Anterior cingulate cortex (tissue), 58 donors: ENCODE data around the gene SNRPB2.

Source experiments
- DNase-seq, 58 donors: peaks; one replicate each; lab custom pipeline; 2025; lab: John Stamatoyannopoulos, UW

The SNRPB2 gene

DNA sequence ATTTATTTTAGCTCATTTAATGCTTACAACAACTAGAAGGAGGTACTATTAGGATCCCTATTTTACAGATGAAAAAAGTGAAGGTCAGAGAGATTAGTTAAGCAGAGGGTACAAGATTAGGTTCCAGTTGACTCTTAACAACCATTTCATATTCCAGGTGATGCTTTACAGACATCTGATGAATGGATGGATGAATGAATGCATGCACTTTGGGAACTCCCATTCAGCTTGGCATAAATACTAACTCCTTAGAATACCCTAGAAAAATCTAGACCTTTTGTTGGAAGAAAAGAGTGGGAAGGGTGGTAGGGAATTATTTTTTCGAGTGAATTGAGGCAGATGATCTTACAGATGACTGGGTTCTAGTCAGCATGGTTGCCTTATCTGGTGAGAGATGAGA lies 746 bp upstream of the SNRPB2 start:
- no peak for DNase-seq

DNA sequence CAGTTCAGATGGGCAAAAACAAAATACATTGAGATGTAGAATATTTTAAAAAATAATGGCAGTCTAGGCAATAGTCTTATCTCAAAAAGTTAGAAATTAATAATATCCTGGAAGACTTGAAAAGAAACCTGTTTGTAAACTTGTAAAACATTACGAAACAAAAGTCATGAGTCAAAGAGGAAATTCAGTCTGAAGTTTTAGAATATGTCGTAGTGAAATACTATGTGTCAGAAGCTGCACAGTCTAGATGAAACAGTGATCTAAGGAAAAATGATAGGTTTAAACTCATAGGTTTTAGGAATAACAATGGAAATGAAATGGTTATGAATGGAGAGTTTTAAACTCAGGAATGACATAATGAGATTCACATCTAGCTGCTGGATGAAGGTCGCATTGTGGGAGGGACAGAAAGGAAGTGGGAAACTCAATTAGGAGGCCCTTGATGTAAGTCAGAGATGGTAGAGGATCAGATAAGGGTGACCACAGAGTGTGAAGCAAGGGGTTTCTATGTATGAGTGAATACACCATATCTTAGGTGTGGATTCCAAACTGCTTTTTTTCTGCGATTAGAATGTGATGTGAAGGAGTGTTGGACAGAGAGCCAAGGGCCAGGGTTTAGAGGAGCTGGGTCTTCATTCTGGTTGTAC lies 2.8 kb downstream of the SNRPB2 start:
- DNase-seq: no peak

DNA sequence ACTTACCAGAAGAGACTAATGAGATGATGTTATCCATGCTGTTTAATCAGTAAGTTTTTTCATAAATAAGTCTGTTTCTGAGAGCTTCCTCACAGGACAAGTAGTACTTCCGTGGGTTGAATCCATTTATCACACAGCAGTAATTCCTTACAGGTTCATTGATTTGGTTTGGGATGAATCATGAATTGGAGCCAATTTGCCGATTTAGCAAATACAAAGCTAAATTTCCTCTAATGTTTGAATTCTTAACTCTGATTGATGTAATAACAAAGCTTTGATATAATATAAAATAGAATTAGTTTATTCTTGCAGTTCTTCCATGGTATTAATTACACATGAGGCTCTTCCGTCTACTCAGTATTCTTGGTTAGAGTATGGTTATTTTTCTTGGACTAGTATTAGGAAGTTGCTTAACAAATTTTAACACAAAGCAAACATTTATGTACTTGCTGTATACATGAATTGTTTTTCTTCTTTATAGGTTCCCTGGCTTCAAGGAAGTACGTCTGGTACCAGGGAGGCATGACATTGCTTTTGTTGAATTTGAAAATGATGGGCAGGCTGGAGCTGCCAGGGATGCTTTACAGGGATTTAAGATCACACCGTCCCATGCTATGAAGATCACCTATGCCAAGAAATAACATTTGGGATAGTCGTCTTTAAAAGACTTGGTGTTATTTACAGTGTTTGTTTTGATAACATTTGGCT lies 10.7 kb downstream of the SNRPB2 start:
- DNase-seq: no peak

DNA sequence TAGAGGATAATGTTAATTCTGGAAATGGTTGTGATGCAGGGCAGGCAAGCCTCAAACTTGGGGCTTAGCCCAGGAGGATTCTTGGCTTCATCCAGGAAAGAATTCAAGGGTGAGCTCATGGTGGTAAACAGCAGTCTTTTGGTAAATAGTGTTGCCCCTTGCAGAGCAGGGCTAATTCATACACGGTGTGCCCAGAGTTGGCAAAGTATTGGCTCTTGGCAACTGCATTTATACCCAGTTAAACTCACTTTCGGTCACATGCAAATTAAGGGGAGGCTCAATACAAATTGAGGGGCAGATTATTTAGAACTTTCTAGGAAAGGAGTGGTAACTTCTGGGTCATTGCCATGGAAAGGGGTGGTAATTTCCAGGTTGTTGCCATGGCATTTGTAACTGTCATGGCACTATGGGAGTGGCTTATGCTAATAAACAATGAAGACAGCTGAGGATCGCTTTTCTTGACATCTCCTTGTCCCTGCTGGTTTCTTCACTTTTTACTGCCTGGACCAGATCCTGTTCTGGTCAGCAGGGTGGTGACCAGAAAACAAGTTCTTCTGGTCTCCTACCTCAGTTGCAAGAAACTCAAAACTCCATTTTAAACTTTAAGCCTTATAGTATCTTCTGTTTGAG lies 14.5 kb downstream of the SNRPB2 start:
- peak in 21 of 58 donors; percentile 2 to 54 (median 14) for DNase-seq

DNA sequence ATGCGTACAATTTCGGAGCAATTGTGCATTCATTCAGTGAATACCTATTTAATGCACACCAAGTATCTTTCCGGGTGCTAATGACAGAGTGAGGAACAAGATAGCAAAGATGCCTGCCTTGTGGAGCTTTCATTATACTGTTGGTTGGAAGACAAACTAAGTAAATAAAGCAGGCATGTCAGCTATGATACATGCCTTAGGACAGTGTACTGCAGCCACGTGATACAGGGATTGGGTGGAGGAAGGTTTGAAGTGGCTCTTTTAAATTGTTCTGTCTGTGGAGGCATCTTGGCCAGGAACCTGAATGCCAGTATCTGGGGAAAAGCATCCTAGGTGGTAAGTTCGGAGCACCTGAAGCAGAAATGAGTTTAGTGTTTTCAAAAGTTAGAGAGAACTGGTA lies 15.4 kb downstream of the SNRPB2 start:
- DNase-seq: no peak

DNA sequence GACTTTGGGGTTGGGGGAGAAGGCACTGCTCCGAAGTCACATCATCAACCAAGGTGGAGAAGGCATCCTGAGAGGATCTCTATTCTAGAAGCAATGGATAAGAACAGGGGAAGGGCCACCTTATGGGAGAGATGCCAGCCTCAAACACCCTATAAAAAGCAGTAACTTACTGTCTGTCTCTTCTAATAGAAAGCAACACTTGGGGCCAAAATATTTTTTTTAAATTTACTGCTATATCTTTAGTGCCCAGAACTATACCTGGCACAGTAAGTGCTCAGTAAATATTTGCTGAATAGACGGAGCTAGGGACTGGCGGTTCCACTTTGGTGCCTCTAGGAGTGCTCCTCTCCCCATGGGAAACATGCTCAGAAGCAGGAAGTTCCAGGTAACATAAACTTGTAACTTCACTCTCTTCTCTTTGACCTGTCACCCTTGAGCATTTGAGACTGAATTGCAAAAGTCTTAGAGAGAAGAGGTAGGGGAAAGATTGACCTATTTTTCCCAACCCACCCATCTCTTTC lies 17.5 kb downstream of the SNRPB2 start:
- no peak for DNase-seq

DNA sequence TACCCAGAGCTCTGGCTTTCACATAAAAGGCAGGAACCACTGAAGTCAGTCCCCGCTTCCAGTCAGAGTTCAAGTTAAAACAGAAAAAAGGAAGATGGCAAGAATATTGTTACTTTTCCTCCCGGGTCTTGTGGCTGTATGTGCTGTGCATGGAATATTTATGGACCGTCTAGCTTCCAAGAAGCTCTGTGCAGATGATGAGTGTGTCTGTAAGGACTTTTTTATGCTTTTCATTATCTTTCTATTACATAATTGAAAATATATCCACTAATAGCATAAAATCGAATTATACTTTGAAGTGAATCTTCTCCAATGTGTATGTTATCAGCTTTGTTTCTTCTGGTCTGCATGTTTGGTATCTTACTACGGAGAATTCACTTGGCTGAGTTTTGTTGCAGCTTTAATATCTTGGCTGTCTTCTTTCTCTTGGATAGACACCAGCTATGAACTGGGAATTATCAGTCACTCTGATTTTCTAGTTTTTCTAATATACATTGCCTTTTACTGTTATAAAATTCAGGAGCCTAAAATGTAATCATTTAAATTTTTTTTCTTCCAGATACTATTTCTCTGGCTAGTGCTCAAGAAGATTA lies 18.6 kb downstream of the SNRPB2 start, which contains the start of gene OTOR:
Gene OTOR, plus strand, starts transcription at position 51 of the 593 bp plus-strand sequence. Its CDS starts 44 bp downstream, at position 95.
- no peak for DNase-seq

DNA sequence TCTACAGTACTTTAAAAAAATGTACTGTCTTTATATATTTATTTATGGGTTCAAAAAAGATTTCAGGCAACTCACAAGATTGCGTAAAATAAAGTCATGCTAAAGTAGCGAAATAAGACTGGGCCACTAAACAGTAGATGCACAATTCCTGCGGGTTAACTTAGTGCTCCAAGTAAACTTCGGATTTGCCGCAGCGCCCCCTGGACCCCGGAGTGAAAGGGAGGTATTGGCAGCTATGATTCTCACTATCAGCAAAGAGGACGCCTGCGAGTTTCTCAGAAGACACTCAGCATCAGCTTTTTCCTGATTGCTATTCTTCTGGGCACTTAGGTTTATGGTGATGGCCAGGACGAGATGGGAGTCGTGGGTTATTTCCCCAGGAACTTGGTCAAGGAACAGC lies 19.7 kb downstream of the SNRPB2 start:
- DNase-seq: no peak

DNA sequence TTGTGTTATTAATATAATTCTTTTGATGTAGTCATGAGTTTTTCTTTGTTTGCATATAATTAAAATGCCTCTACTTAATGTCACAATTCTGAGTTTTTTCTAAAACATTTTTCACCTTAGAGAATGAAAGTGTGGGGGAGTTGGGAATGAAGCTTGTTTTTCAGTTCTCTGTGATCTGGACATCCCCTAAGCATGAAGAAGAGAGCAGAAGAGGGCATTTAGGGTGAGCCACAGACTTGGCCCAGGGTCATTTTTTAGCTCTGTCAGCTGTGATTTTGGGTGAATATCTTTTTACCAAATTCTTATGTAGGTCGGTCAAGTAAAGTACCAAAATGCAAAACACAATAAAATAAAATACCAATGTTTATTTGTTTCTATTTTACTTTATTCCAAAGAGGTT lies 22.3 kb downstream of the SNRPB2 start:
- DNase-seq: no peak

DNA sequence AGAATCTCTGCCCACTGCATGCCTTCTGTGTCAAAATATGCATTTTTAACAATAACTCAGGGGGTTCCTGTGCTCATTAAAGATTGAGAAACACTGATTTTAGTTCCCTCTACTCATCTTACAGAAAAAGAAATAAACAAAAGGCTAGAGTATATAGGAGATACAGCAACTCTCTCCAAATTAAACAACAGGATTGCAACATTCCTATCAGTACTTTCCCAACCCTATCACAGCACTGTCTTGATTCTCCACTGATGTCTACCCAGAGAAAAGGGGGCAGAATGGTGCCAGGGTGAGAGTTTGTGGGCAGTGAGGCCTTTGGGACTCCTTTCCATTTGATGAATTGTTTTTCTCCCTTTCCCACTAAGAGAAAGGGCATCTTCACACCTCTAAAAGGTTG lies 23.1 kb downstream of the SNRPB2 start:
- no peak for DNase-seq

DNA sequence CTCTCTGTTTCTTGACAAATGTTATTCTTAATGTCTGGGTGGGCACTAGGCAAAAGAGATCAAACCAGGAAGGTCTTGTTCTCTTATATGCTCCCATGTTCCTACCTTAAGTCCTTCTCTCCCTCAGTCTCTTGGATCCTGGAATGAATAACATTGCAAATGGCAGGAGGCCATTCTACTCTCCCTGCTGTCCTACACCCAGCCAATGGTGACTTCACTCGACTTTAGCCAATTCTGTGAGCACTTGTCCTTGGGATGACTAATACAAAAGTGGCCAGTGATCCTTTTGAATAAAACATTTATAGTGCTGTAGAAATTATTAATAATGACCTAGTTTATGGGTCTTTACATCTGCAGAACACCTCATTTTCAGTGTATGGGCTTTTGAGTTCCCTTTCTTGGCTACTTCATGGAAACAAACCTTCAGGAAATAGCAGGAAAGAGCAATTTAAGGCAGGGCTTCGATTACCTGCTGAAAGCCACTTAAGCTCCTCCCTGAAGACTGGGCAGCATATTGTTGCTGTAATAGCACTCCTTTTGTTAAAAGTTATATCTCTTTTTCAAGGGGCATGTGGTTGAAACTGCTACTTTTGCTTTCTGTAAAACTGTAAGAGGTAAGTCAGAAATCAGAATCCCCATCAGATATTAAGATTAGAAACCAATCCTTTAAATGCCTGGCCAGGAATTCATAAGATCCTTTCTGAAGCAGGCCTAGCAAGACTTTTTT lies 28.8 kb downstream of the SNRPB2 start:
- no peak for DNase-seq

DNA sequence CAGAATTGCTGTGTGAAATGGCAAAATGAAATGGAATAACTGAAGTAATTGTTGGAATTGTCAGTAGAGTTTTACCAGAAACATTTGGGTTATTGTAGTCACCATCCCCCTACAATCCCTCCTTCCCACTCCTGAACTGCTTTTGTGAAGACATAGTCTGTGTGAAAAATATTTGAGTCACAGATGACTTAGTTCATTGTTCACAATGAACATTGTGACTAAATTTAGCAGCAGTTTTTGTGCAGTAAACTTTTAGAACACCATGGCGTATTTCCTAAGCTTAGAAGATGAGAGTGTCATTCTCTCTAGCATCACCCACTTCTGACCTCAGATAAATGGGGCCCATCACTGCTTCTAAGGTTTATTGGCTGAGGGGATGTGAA lies 29.3 kb downstream of the SNRPB2 start:
- no peak for DNase-seq

DNA sequence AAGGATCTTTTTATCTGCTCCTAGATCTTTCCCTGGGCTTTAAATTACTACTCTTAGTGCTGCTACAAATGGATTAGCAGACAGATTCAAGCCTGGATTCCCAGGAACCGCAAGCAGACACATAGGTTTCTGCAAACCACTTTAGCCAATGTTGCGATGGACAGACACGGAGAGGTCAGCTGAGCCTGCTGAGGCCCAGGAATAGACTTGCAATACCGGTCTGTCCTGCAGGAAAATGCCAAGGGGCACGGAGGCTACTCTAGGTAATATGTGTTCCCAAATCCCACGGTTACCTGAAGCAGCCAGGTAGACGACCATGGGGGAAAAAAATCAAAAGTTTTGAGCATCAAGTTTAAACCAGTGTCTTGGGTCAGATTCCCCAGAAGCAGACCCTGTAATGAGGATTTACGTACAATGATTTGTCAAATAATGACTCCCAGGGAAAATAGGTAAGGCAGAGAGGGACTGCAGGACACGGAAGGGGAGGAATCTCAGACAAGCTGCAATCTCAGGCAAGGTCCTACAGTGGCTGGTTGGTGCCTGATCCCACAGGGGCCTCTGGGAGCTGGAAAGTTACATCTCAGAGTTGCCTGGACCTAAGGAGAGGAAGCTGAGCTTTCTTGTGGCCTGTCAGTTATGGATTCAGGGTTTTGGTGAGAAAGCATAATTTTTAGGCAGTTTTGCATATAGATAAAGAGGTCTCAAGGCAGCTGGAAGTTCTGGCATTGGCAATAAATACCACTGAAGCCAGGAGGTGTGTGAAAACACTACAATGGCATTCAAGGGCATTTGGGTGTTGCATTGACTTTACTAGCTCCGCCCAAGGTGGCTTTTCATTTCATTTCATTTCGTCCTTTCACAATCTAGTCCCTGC lies 30.8 kb downstream of the SNRPB2 start:
- no peak for DNase-seq

DNA sequence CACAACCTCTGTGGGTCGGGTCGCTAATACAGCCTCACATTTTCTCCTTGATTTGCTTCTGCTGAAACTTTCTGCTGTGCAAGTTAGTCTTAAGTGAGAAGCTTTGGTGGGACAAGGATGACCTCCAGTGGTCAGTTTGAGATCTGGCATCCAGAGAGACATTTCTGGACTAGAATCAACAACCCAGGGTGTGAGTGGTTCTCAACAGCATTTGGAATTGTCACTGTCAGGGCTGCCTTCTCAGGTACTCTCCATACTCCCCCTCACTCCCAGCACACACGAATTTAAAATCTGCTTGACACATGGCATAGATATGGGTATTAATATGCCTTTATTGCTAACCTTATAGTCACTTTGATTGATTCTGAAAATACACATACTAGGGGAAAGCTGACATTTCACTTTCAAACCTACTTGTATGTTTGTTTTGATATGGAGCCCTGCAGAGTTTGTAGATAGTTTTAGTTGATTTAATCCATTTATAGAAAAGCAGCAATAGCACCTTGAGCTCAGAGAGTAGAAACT lies 31.5 kb downstream of the SNRPB2 start:
- DNase-seq: peak in 45 of 58 donors; percentile 1 to 71 (median 27)

DNA sequence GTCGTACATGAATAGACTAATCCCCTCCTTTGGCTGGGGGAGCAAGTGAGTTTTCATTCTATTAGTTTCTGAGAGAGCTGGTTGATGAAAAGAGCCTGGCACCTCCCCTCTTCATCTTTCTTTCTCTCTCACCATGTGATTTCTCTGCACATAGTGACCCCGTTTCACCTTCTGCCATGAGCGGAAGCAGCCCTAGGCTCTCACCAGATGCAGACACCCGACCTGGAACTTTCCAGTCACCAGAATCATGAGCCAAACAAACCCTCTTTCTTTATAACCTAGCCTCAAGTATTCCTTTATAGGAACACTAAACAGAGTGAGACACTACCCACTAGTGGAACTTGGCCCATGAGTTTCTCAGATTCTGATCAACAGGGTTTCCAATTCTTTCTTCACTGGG lies 34.7 kb downstream of the SNRPB2 start:
- no peak for DNase-seq

DNA sequence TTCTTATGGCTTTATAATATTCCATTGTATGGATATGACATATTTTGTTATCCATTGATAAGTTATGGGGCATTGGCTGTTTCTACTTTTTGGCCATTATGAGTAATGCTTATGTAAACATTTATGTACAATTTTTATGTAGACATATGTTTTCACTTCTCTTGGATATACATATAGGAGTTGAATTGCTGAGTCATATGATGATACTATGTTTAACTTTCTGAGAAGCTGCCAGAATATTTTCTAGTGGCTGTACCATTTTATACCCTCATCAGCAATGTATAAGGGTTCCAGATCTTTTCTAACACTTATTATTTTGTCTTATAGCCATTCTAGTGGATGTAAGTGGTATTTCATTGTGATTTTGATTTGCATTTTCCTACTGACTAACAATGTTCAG lies 41.4 kb downstream of the SNRPB2 start:
- DNase-seq: no peak

DNA sequence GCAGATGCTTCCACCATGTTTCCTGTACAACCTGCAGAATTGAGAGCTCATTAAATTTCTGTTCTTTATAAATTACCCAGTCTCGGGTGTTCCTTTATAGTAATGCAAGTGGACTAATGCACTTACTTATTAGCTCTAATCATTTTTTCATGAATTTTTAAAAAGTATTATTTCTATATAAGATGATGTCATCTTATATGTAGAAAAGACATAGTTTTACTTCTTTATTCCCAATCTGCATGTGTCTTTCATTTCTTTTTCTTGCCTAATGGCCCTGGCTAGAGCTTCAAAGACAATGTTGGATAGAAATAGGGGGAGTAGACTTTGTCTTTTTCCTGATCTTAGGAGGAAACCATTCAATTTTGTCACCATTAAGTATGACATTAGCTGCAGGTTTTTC lies 46.1 kb downstream of the SNRPB2 start:
- no peak for DNase-seq

DNA sequence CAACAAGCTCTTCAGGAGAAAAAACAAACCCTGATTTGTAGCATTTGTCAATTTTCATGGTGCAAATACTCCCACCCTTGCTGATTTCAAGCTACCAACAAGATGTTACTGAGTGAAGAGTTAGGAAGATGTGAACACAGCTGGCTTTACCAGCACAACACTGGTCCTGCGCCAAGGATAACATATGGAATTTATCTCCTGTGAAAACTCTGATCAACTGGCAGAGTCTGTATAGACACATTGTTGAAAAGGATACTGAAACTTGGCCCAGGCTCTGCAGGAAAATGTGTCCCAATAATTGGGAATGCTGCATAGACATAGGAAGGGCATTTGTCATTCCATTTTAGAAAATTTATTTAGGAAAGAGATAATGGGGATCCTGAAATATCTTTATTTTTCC lies 47.3 kb downstream of the SNRPB2 start:
- DNase-seq: no peak

DNA sequence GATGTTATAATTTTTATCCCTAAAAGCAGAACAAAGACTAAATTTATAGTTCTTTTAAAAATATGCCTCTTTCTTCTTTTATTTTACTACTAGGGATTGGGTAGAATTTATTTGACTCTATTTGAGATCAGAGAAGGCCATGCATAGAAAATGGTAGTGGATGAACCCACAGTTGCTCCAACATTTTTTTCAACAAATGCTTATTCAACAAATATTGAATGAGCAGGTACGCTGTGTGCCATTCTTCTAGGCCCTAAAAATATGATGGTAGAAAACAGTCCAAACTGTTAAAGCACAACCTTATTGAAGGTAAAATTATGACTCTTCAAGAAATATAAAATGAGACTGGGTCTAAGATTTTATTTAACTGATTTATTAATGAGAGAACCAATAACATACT lies 48.3 kb downstream of the SNRPB2 start:
- no peak for DNase-seq
